Stimulated activated CD8-positive, alpha-beta memory T cell treated with anti-CD3 and anti-CD28 coated beads, Interleukin-15, amount 100 ng/mL, for 4 hours (primary cell): ENCODE results near the gene GNAZ.

ENCODE experiments used
- DNase-seq, 2 donors: peaks; one replicate each; pipeline ENCODE4 v3.0.0-alpha.2; 2020; ENCODE audit warnings: low read depth in 2 of 2

Gene GNAZ

GRCh38 chr22:23076896-23077572, 6.7 kb downstream of the GNAZ start:
- no peak for DNase-seq

GRCh38 chr22:23077627-23078461, 7.5 kb downstream of the GNAZ start:
- no peak for DNase-seq

GRCh38 chr22:23078462-23078787, 8.1 kb downstream of the GNAZ start:
- no peak for DNase-seq

- DNase-seq = no peak
Measured at GRCh38 chr22:23079240-23079768, 9.0 kb downstream of the GNAZ start.

- DNase-seq = no peak
Measured at GRCh38 chr22:23079814-23080521, 9.6 kb downstream of the GNAZ start.

- DNase-seq = no peak
Measured at GRCh38 chr22:23080613-23081290, 10.4 kb downstream of the GNAZ start.

- DNase-seq = no peak
Measured at GRCh38 chr22:23082534-23083314, 12.4 kb downstream of the GNAZ start.

- no peak for DNase-seq
Measured at GRCh38 chr22:23083315-23084021, 13.1 kb downstream of the GNAZ start.

- DNase-seq = no peak
Measured at GRCh38 chr22:23084453-23085350, 14.4 kb downstream of the GNAZ start.

GRCh38 chr22:23085351-23085671, 15.0 kb downstream of the GNAZ start:
- no peak for DNase-seq

GRCh38 chr22:23085785-23086184, 15.5 kb downstream of the GNAZ start:
- no peak for DNase-seq

GRCh38 chr22:23086263-23086662, 15.9 kb downstream of the GNAZ start:
- DNase-seq = no peak

GRCh38 chr22:23086787-23087186, 16.5 kb downstream of the GNAZ start:
- DNase-seq = no peak

- no peak for DNase-seq
Measured at GRCh38 chr22:23088199-23088604, 17.9 kb downstream of the GNAZ start.

GRCh38 chr22:23089010-23089409, 18.7 kb downstream of the GNAZ start:
- DNase-seq = no peak

GRCh38 chr22:23089633-23090456, 19.5 kb downstream of the GNAZ start:
- no peak for DNase-seq

- DNase-seq = no peak
Measured at GRCh38 chr22:23090457-23090835, 20.1 kb downstream of the GNAZ start.

- no peak for DNase-seq
Measured at GRCh38 chr22:23091760-23092159, 21.4 kb downstream of the GNAZ start.
